Subcutaneous abdominal adipose tissue (tissue), 5 donors: Measurements from ENCODE around the gene OR52B6.

Experiments used
- H3K27ac ChIP-seq: one replicate; pipeline ENCODE4 v1.7.0; 2013; ENCODE audit warnings: low read depth, mild to moderate bottlenecking, inconsistent platforms, low read length, moderate library complexity
- H3K27me3 ChIP-seq, 5 donors: one replicate each; pipeline ENCODE4 v1.7.0; 2013; ENCODE audit warnings: low read length in 5 of 5, inconsistent platforms in 1 of 5; ENCODE audit not compliant: control insufficient read depth in 5 of 5, insufficient read depth in 4 of 5
- H3K36me3 ChIP-seq, 5 donors: one replicate each; pipeline ENCODE4 v1.7.0; 2013; ENCODE audit warnings: low read length in 5 of 5; ENCODE audit not compliant: control insufficient read depth in 5 of 5, insufficient read depth in 5 of 5
- H3K4me1 ChIP-seq, 5 donors: one replicate each; pipeline ENCODE4 v1.7.0; 2013; ENCODE audit warnings: low read length in 5 of 5, mild to moderate bottlenecking in 3 of 5, moderate library complexity in 1 of 5; ENCODE audit not compliant: control insufficient read depth in 5 of 5, insufficient read depth in 5 of 5
- H3K4me3 ChIP-seq, 5 donors: one replicate each; pipeline ENCODE4 v1.7.0; 2013; ENCODE audit warnings: low read length in 5 of 5, low read depth in 1 of 5
- H3K9ac ChIP-seq, 5 donors: one replicate each; pipeline ENCODE4 v1.7.0; 2013; ENCODE audit warnings: low read length in 5 of 5, mild to moderate bottlenecking in 4 of 5, moderate library complexity in 3 of 5
- H3K9me3 ChIP-seq, 5 donors: one replicate each; pipeline ENCODE4 v1.7.0; 2013; ENCODE audit warnings: low read length in 5 of 5; ENCODE audit not compliant: control insufficient read depth in 5 of 5
- donor health status: healthy.
- donor health status: healthy.
- donor health status: healthy.
- donor health status: healthy.
- donor health status: healthy.

Gene OR52B6, protein sequence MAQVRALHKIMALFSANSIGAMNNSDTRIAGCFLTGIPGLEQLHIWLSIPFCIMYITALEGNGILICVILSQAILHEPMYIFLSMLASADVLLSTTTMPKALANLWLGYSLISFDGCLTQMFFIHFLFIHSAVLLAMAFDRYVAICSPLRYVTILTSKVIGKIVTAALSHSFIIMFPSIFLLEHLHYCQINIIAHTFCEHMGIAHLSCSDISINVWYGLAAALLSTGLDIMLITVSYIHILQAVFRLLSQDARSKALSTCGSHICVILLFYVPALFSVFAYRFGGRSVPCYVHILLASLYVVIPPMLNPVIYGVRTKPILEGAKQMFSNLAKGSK

GRCh38 chr11:5580577-5580976 lies at the start of gene OR52B6:
Gene OR52B6, plus strand, starts transcription at chr11:5580877. Its CDS starts 0 bp downstream, at chr11:5580877.
- Histone ChIP-seq H3K36me3 (no peaks in the 10 kb centered on the region), H3K9me3 (peaks cover 0 to 2% (median 0%) of the 10 kb centered on the region in 5 donors), H3K4me1 (no peaks in the 10 kb centered on the region), H3K9ac (no peak within 1 kb of the TSS), H3K4me3 (no peak within 1 kb of the TSS), H3K27ac (no peak within 1 kb of the TSS), H3K27me3 (no peaks in the 10 kb centered on the region)

DNA sequence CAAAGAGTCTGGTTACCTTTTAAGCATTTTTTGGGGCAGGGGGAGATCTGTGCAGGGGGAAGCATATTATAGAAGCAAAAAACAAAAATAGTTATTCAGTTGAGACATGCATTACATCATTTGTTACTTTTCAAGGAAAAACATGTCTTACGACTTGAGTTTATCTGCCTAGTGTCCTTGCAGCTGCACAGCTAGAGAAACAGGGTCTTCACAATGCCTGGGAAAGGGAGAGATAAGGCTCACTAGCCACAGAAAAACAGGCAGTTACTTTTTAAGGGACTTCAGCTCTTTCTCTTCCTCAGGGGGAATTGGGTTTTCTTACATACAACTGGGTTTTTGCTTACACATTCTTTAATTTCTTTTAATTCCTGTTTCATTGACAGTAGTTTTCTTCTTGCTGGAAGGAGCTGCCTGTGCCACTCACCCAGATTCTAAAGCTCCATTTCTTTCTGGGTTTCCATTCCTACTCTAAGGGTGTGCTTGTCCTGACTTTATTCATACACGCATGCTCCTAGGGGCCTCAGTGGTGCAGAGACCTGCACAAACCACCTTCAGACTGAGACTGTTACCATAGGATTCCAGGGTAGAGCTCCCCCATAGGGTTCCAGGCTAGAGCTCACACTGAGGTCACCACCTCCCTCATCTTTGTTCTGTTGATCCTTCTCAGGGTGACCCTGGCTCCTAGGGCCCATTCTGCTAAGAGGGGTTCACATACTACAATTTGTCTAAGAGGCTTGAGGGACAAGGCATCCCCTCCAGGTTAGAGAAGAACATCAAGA lies 49.4 kb upstream of the OR52B6 start:
- no peak overlapping the region for H3K27ac ChIP-seq
- H3K4me1 ChIP-seq = peaks cover 0 to 12% (median 0%) of the 10 kb centered on the region in 5 donors
- H3K9me3 ChIP-seq = no peaks in the 10 kb centered on the region
- no peaks in the 10 kb centered on the region for H3K36me3 ChIP-seq
- no peak overlapping the region for H3K4me3 ChIP-seq
- no peaks in the 10 kb centered on the region for H3K27me3 ChIP-seq
- H3K9ac ChIP-seq = no peak overlapping the region

DNA sequence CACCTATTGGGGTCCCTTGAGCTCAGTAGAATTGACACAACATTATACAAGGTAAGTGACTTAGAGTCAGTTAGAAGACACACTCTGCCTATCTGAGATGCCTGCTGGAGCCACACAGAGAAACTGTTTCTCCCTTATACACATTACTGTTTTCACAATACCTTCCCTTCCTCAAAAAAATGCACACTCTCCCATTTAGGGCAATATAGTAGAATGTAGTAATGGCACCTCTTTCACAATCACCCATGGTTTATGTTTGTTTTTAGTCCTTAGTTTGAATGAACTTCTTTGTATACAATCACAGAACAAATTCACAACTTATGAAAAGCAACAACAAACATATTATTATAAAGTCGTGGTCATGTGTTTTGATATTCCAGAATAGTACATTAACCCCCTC lies 46.6 kb upstream of the OR52B6 start:
- H3K36me3 ChIP-seq = no peaks in the 10 kb centered on the region
- H3K27me3 ChIP-seq = no peaks in the 10 kb centered on the region
- no peaks in the 10 kb centered on the region for H3K4me1 ChIP-seq
- H3K9me3 ChIP-seq = no peaks in the 10 kb centered on the region
- no peak overlapping the region for H3K27ac ChIP-seq
- no peak overlapping the region for H3K4me3 ChIP-seq
- H3K9ac ChIP-seq = no peak overlapping the region

DNA sequence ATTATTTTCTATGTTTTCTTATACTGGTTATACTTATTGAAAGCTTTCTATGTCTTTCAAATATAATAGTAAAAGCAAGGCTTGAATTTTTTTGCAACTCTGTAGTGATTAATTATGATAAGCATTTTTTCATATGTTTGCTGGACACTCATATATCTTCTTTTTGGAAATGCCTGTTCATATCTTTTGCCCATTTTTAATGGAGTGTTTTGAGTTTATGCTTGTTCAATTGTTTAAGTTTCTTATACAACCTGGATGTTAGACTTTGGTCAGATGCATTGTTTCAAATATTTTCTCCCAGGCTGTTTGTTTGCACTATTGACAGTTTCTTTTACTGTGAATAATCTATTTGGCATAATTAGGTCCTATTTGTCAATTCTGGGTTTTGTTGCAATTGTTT lies 44.2 kb upstream of the OR52B6 start:
- H3K36me3 ChIP-seq = no peaks in the 10 kb centered on the region
- no peak overlapping the region for H3K4me3 ChIP-seq
- no peaks in the 10 kb centered on the region for H3K27me3 ChIP-seq
- no peak overlapping the region for H3K9ac ChIP-seq
- H3K4me1 ChIP-seq = no peaks in the 10 kb centered on the region
- H3K27ac ChIP-seq = no peak overlapping the region
- H3K9me3 ChIP-seq = no peaks in the 10 kb centered on the region

DNA sequence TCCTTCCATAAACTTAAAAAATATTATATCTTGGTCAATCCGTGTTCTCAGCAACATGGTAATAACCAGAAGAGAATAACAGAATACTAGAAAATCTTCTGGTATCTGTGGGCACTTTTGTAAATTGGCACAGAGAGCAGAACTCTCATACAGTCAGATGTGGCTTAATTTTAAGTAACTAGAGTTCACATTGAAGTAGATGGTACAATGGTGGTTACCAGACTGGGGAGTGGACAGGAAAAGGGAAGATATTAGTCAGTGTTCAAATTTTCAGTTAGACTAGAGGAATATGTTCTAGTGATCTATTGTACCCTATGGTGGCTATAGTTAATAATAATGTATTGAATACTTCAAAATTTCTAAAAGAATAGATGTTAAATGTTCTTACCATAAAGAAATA lies 39.2 kb upstream of the OR52B6 start:
- H3K4me1 ChIP-seq = no peaks in the 10 kb centered on the region
- H3K27me3 ChIP-seq = no peaks in the 10 kb centered on the region
- H3K9me3 ChIP-seq = no peaks in the 10 kb centered on the region

DNA sequence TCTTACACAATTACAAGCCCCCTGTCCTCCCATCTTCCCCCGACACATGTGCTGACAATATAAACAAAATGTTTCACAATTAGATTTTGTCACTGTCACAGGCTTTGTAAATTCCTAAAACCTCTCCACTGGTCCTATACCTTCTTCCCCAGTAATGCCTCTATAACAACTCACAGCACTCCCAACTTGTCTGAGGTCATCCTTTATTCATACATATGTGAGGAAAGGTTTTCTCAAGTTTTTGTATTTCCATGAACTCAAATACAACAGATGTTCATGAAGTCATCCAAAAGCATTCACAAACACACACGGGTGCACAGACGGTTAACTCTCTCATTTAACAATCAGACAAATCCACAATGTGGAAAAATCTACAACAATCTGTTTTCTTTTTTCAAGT lies 34.2 kb upstream of the OR52B6 start:
- no peaks in the 10 kb centered on the region for H3K36me3 ChIP-seq
- H3K4me3 ChIP-seq = no peak overlapping the region
- H3K4me1 ChIP-seq = no peaks in the 10 kb centered on the region
- H3K27me3 ChIP-seq = no peaks in the 10 kb centered on the region
- no peaks in the 10 kb centered on the region for H3K9me3 ChIP-seq
- no peak overlapping the region for H3K9ac ChIP-seq
- no peak overlapping the region for H3K27ac ChIP-seq

More for the DNA sequence above, 39.2 kb upstream of the OR52B6 start:
- no peak overlapping the region for H3K9ac ChIP-seq
- no peak overlapping the region for H3K4me3 ChIP-seq
- H3K27ac ChIP-seq = no peak overlapping the region
- H3K36me3 ChIP-seq = no peaks in the 10 kb centered on the region

GRCh38 chr11:5547982-5548381 lies 32.7 kb upstream of the OR52B6 start:
- Histone ChIP-seq H3K4me1 (no peaks in the 10 kb centered on the region), H3K4me3 (no peak overlapping the region), H3K36me3 (no peaks in the 10 kb centered on the region), H3K27me3 (no peaks in the 10 kb centered on the region), H3K9ac (no peak overlapping the region), H3K27ac (no peak overlapping the region), H3K9me3 (no peaks in the 10 kb centered on the region)

DNA sequence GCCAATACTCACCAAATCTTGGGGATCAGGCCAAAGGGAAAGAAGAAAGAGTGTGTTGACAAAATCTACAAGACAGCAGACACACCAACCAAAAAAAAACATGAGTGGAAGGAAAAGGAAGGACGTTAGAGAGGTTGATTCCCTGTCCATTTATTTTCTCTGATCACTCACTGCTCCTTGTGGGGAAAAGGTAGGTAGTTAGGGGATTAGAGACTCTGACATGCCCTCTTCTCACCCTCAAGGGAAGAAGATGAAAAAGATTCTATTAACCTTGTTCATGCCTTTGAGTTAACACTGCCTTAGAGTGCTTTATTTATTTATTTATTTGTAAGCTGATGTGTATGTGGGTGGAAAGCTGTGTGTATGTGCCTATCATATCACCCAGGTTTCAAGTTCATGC lies 32.2 kb upstream of the OR52B6 start, which contains the start of gene OR52H1:
OR52H1 (minus strand) TSS at position 101 of the 400 bp plus-strand sequence. CDS start 3,035 bp downstream, outside the sequence.
- H3K27me3 ChIP-seq = no peaks in the 10 kb centered on the region
- H3K36me3 ChIP-seq = no peaks in the 10 kb centered on the region
- no peaks in the 10 kb centered on the region for H3K9me3 ChIP-seq
- H3K4me3 ChIP-seq = no peak within 1 kb of the TSS
- no peaks in the 10 kb centered on the region for H3K4me1 ChIP-seq
- no peak within 1 kb of the TSS for H3K9ac ChIP-seq
- no peak within 1 kb of the TSS for H3K27ac ChIP-seq

- H3K36me3 ChIP-seq = no peaks in the 10 kb centered on the region
- no peaks in the 10 kb centered on the region for H3K27me3 ChIP-seq
- no peaks in the 10 kb centered on the region for H3K4me1 ChIP-seq
- H3K27ac ChIP-seq = no peak overlapping the region
- H3K4me3 ChIP-seq = no peak overlapping the region
- no peak overlapping the region for H3K9ac ChIP-seq
- H3K9me3 ChIP-seq = no peaks in the 10 kb centered on the region
Measured at GRCh38 chr11:5550440-5551095, 30.1 kb upstream of the OR52B6 start.

GRCh38 chr11:5553343-5553742 lies 27.3 kb upstream of the OR52B6 start:
- Histone ChIP-seq H3K4me1 (peaks cover 0 to 6% (median 0%) of the 10 kb centered on the region in 5 donors), H3K27ac (no peak overlapping the region), H3K36me3 (no peaks in the 10 kb centered on the region), H3K9ac (no peak overlapping the region), H3K9me3 (no peaks in the 10 kb centered on the region), H3K4me3 (no peak overlapping the region), H3K27me3 (no peaks in the 10 kb centered on the region)
